ENCODE results near the gene MRPL28. TPM values are rescaled to one million over a fixed set of nuclear protein-coding genes. Genes with fewer than 3 reads are reported as not detected.

Gene MRPL28
- total RNA-seq, 1 experiment from 2014 or later: 38.1 TPM

GRCh38 chr16:373020-373598 is 2.8 kb upstream of the MRPL28 start:
- Histone ChIP-seq H2AFZ (ENCODE audit: low read length) (no peak overlapping the region), H3K36me3 (ENCODE audit: insufficient read depth, low read length) (peaks cover 5% of the 10 kb centered on the region; the same call in 1 of the 2 replicates), H3K27me3 (ENCODE audit: low read length) (no peaks in the 10 kb centered on the region), H3K9ac (ENCODE audit: low read length) (no peak overlapping the region), H3K4me1 (ENCODE audit: low read length) (peaks cover 24% of the 10 kb centered on the region), H3K27ac (ENCODE audit: low read length) (no peak overlapping the region), H3K9me3 (ENCODE audit: low read length) (no peaks in the 10 kb centered on the region), H4K20me1 (ENCODE audit: insufficient read depth, low read depth, low read length) (no peaks in the 10 kb centered on the region), H3K9me2 (replicated peaks; ENCODE audit: insufficient read depth, low read length) (no peaks in the 10 kb centered on the region), H3K4me3 (ENCODE audit: low read length) (no peak overlapping the region), H3K79me2 (ENCODE audit: low read length) (no peaks in the 10 kb centered on the region; the same call in 1 of the 2 replicates), H3K4me2 (ENCODE audit: low read depth, low read length, poor library complexity, severe bottlenecking) (no peak overlapping the region)
- no peak for DNase-seq

DNA sequence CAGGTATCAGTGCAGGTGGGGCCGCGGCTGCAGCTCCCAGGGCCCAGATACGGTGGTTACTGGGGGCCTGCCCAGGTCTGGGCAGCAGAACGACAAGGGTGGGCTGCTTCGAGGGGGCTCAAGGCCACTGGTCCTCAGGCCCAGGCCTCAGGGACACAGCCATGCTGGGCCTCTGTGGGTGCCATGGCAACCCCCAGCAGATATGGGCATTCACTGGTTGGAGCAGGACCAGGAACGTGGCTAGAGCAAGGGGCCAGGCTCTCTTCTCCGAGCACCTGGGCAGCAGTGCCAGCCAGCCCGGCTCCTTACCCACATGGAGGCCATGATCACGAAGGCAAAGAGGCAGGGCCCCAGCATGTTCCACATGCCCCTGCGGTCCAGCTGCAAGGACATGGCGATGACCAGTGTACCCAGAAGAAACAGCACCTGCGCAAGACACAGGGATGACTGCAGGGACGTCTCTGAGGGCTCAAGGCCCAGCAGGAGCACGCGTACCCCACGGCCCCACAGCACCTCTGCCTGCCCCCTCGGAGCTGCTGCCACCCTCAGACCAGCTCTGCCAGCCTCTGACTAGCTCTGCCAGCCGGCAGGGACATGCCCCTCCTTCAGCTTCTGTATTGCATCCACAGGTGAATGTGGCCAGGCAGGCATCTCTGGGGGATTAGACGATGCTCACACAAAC is 2.1 kb upstream of the MRPL28 start:
- Histone ChIP-seq H3K9me2 (replicated peaks; ENCODE audit: insufficient read depth, low read length) (no peaks in the 10 kb centered on the region), H3K4me3 (ENCODE audit: low read length) (no peak overlapping the region), H3K36me3 (ENCODE audit: insufficient read depth, low read length) (peaks cover 8% of the 10 kb centered on the region; the same call in 1 of the 2 replicates), H3K9me3 (ENCODE audit: low read length) (no peaks in the 10 kb centered on the region), H3K27ac (ENCODE audit: low read length) (no peak overlapping the region), H3K4me2 (ENCODE audit: low read depth, low read length, poor library complexity, severe bottlenecking) (no peak overlapping the region), H3K9ac (ENCODE audit: low read length) (no peak overlapping the region), H3K27me3 (ENCODE audit: low read length) (no peaks in the 10 kb centered on the region), H3K79me2 (ENCODE audit: low read length) (no peaks in the 10 kb centered on the region; the same call in 1 of the 2 replicates), H3K4me1 (ENCODE audit: low read length) (peaks cover 24% of the 10 kb centered on the region), H2AFZ (ENCODE audit: low read length) (no peak overlapping the region), H4K20me1 (ENCODE audit: insufficient read depth, low read depth, low read length) (no peaks in the 10 kb centered on the region)
- DNase-seq: no peak

DNA sequence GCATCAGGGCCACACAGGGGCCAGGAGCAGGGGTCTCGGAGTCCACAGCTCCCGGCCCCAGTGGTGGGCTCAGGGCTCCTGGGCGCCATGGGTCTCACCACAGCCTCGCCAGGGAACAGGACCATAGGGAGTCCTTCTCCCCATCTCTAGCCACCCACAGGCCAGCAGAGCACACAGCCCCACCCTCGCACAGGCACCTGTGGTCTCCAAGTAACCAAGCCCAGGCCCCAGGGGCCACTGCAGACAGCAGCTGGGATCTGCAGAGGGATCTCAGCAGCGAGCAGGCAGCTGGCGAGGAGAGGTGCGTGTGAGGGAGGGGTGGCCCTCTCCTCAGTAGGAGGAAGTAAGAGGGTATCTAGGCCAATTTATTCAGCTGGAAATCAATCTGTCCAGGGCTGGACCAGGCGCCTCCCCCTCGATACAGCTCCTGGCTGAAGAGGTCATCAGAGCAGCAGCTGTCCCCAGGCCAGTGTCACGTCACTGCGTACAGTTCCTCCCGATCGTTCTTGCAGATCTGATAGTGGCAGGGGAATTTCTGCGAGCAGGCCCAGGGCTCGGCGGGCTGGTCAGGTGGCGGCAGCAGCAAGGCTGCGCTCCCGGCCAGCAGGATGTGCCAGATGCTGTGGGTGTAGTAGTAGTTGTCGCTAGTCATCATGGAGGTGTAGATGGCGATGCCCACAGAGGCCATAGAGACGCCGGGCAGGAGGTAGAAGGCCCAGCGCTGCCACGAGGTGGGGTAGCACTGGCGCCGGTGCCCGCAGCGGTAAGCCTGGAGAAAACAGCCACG is 1.4 kb upstream of the MRPL28 start:
- Histone ChIP-seq H3K9me3 (ENCODE audit: low read length) (no peaks in the 10 kb centered on the region), H3K36me3 (ENCODE audit: insufficient read depth, low read length) (peaks cover 8% of the 10 kb centered on the region; the same call in 1 of the 2 replicates), H2AFZ (ENCODE audit: low read length) (no peak overlapping the region), H3K9me2 (replicated peaks; ENCODE audit: insufficient read depth, low read length) (no peaks in the 10 kb centered on the region), H3K27me3 (ENCODE audit: low read length) (no peaks in the 10 kb centered on the region), H3K79me2 (ENCODE audit: low read length) (no peaks in the 10 kb centered on the region; the same call in 1 of the 2 replicates), H4K20me1 (ENCODE audit: insufficient read depth, low read depth, low read length) (no peaks in the 10 kb centered on the region), H3K9ac (ENCODE audit: low read length) (no peak overlapping the region), H3K4me1 (ENCODE audit: low read length) (peaks cover 26% of the 10 kb centered on the region), H3K27ac (ENCODE audit: low read length) (peak overlapping the region; percentile 61; the same call in 1 of the 2 replicates), H3K4me3 (ENCODE audit: low read length) (no peak overlapping the region), H3K4me2 (ENCODE audit: low read depth, low read length, poor library complexity, severe bottlenecking) (no peak overlapping the region)
- DNase-seq: no peak

DNA sequence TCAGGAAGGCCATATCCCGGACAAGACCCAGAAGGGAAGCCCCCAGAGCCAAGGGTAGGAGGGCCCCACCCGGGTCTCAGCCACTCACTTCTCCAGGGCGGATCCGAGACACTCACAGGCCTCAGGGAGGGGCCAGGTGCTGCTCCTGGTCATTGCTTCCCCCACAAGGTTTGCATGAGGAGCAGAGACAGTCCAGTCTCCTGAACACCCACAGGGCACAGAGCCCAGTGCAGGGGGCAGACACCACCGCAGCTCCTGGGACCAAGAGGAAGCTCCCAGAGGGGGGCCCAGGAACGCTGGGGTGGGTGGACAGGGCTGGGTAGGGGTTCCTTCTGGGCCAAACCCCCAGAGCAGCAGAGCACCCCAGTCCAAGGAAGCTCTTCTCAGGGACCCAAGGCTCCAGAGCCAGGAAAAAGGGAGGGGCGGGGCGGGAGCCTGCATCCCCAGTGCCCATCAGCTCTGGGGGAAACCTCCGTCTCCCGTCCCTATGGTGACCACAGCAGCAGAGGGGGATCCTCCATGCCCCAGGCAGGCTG is 709 bp upstream of the MRPL28 start:
- Histone ChIP-seq H3K4me2 (ENCODE audit: low read depth, low read length, poor library complexity, severe bottlenecking) (peak overlapping the region; percentile 60), H3K9me2 (replicated peaks; ENCODE audit: insufficient read depth, low read length) (no peaks in the 10 kb centered on the region), H3K27me3 (ENCODE audit: low read length) (no peaks in the 10 kb centered on the region), H4K20me1 (ENCODE audit: insufficient read depth, low read depth, low read length) (no peaks in the 10 kb centered on the region), H3K9me3 (ENCODE audit: low read length) (no peaks in the 10 kb centered on the region), H3K79me2 (ENCODE audit: low read length) (no peaks in the 10 kb centered on the region; the same call in 1 of the 2 replicates), H3K4me1 (ENCODE audit: low read length) (peaks cover 32% of the 10 kb centered on the region), H3K36me3 (ENCODE audit: insufficient read depth, low read length) (peaks cover 8% of the 10 kb centered on the region; the same call in 1 of the 2 replicates), H3K4me3 (ENCODE audit: low read length) (peak overlapping the region; percentile 53), H2AFZ (ENCODE audit: low read length) (no peak overlapping the region), H3K27ac (ENCODE audit: low read length) (peak overlapping the region; percentile 61), H3K9ac (ENCODE audit: low read length) (peak overlapping the region; percentile 53)
- no peak for DNase-seq

GRCh38 chr16:369866-370436 is 387 bp downstream of the MRPL28 start:
- peak overlapping the region; percentile 49 for H3K9ac ChIP-seq (ENCODE audit: low read length)
- no peaks in the 10 kb centered on the region for H4K20me1 ChIP-seq (ENCODE audit: insufficient read depth, low read depth, low read length)
- H3K9me2 ChIP-seq (replicated peaks; ENCODE audit: insufficient read depth, low read length): no peaks in the 10 kb centered on the region
- H3K36me3 ChIP-seq (ENCODE audit: insufficient read depth, low read length): peaks cover 8% of the 10 kb centered on the region; the same call in 1 of the 2 replicates
- DNase-seq: no peak
- peaks cover 33% of the 10 kb centered on the region for H3K4me1 ChIP-seq (ENCODE audit: low read length)
- no peak overlapping the region for H2AFZ ChIP-seq (ENCODE audit: low read length)
- peak overlapping the region; percentile 53 for H3K4me3 ChIP-seq (ENCODE audit: low read length)
- H3K27ac ChIP-seq (ENCODE audit: low read length): no peak overlapping the region
- H3K4me2 ChIP-seq (ENCODE audit: low read depth, low read length, poor library complexity, severe bottlenecking): peak overlapping the region; percentile 70
- no peaks in the 10 kb centered on the region for H3K9me3 ChIP-seq (ENCODE audit: low read length)
- H3K27me3 ChIP-seq (ENCODE audit: low read length): no peaks in the 10 kb centered on the region
- H3K79me2 ChIP-seq (ENCODE audit: low read length): no peaks in the 10 kb centered on the region; the same call in 1 of the 2 replicates

GRCh38 chr16:369275-369865 is 968 bp downstream of the MRPL28 start:
- no peaks in the 10 kb centered on the region for H3K9me3 ChIP-seq (ENCODE audit: low read length)
- no peak overlapping the region for H3K27ac ChIP-seq (ENCODE audit: low read length)
- H3K4me2 ChIP-seq (ENCODE audit: low read depth, low read length, poor library complexity, severe bottlenecking): peak overlapping the region; percentile 70
- no peaks in the 10 kb centered on the region for H3K9me2 ChIP-seq (replicated peaks; ENCODE audit: insufficient read depth, low read length)
- no peaks in the 10 kb centered on the region; the same call in 1 of the 2 replicates for H3K79me2 ChIP-seq (ENCODE audit: low read length)
- peaks cover 8% of the 10 kb centered on the region; the same call in 1 of the 2 replicates for H3K36me3 ChIP-seq (ENCODE audit: insufficient read depth, low read length)
- no peak overlapping the region for H2AFZ ChIP-seq (ENCODE audit: low read length)
- no peaks in the 10 kb centered on the region for H3K27me3 ChIP-seq (ENCODE audit: low read length)
- H3K9ac ChIP-seq (ENCODE audit: low read length): peak overlapping the region; percentile 49
- peak overlapping the region; percentile 53 for H3K4me3 ChIP-seq (ENCODE audit: low read length)
- peaks cover 33% of the 10 kb centered on the region for H3K4me1 ChIP-seq (ENCODE audit: low read length)
- DNase-seq: no peak
- no peaks in the 10 kb centered on the region for H4K20me1 ChIP-seq (ENCODE audit: insufficient read depth, low read depth, low read length)

- H3K9me3 ChIP-seq (ENCODE audit: low read length): no peaks in the 10 kb centered on the region
- peaks cover 2% of the 10 kb centered on the region; the same call in 1 of the 2 replicates for H4K20me1 ChIP-seq (ENCODE audit: insufficient read depth, low read depth, low read length)
- H3K4me2 ChIP-seq (ENCODE audit: low read depth, low read length, poor library complexity, severe bottlenecking): no peak overlapping the region
- peaks cover 8% of the 10 kb centered on the region; the same call in 1 of the 2 replicates for H3K36me3 ChIP-seq (ENCODE audit: insufficient read depth, low read length)
- H3K4me1 ChIP-seq (ENCODE audit: low read length): peaks cover 33% of the 10 kb centered on the region
- no peaks in the 10 kb centered on the region for H3K9me2 ChIP-seq (replicated peaks; ENCODE audit: insufficient read depth, low read length)
- H3K9ac ChIP-seq (ENCODE audit: low read length): 0 out of 2 replicates have a peak overlapping the region, but pooled peaks have one; percentile 49
- no peaks in the 10 kb centered on the region for H3K27me3 ChIP-seq (ENCODE audit: low read length)
- no peak overlapping the region for H3K4me3 ChIP-seq (ENCODE audit: low read length)
- no peaks in the 10 kb centered on the region; the same call in 1 of the 2 replicates for H3K79me2 ChIP-seq (ENCODE audit: low read length)
- H3K27ac ChIP-seq (ENCODE audit: low read length): no peak overlapping the region
- no peak for DNase-seq
- no peak overlapping the region for H2AFZ ChIP-seq (ENCODE audit: low read length)
These were observed 1.8 kb downstream of the MRPL28 start for GRCh38 chr16:368388-369158.
